ENCODE measurements around the gene CNOT1.

CNOT1 gene

DNA sequence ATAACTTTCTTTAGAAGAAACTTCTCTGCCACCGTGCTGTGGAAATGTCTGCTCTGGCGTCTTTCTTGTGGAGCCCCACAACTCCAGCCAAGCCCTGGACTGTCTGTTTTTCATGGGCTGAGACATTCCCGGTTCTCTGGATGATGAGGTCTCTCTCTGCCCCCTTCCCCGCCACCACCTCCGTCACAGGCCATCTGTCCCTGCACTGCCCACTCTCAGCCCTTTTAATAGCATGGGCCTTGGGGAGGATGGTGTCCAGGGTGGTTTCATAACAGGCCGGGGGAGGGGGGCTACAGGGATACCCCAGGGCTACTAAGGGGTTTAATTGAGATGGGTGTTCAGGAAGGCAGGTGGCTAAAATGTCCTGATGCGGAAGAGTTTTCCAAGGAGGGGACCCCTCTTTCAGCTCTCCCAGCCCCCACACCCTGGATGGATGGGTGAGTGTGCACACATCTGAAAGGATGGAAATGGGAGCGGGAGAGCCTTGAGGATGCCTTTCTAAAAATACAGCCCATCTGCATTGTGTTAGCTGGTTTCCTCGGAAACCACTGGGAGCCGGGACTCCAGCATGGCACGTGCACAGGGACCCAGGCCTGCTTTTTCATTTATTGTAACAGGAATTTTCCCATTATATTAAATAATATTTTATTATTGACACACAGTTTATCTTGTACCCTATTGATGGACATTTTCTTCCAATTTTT lies 144.3 kb downstream of the CNOT1 start:
- DNase-seq (ENCODE audit: low read depth in 2 of 2), result no peak

DNA sequence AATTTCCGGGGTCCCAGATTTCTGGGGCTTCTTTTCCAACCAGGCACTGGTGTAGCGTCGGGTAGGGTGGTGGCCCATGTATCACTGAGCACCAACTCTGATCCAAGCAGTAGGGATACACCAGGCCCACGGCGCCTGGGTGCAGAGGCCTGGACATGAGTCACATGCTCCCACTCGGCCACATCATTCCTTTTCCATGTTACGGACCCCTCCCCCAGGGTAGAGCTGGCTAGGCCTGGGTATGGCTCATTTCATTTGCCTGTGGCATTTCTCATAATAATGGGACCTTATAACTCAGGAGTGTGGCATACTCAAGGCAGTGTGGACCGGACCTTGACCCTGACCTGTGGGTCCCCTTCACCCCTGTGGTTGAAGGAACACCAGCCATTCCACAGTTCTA lies 147.7 kb downstream of the CNOT1 start:
- no peak for DNase-seq (ENCODE audit: low read depth in 2 of 2)

DNA sequence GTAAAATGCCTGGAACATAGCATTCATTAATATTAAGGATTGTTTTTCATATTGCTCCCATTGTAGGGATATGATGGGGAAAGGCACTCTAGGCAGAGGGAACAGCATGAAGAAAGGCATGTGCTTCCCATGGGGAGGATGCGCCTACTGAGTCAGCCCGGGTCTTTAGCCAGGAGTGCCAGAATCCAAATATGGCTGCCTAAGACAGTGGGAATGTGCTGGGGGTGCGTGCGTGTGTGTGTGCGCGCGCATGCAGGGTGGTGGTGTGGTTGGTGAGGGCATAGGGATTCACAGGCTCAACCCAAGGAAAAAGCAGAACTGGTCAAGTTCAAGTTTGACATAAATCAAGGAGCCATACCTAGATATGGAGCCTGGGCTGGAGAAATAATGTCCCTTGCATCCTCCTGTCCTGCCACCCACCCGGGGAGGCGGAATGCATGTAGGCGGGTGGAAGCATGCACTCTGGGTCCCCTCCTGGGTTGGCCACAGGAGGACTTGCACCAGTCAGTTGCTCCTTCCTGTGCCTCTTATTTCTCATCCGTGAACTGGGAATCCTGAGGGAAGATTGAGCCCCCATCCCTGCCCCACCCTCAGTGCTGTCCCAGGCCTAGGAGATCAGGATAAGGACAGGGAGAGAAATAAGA lies 148.3 kb downstream of the CNOT1 start:
- DNase-seq (ENCODE audit: low read depth in 2 of 2), result no peak

DNA sequence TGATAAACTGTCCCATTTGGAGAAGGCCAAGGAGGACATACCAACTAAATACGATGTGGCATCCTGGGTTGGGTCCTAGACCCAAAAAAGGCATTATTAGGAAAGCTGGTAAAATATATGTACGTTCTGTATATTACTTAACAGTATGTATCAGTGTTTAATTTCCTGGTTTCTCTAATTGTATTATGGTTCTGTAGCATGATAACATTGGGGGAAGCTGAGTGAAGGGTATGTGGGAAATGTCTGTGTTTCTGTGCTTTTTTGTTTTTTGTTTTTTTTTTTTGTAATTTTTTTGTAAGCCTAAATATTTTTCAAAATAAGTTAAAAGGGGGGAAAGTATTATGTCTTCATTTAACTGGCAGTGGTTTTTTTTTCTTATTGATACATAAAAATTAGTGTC lies 151.2 kb downstream of the CNOT1 start:
- DNase-seq (ENCODE audit: low read depth in 2 of 2), result no peak

DNA sequence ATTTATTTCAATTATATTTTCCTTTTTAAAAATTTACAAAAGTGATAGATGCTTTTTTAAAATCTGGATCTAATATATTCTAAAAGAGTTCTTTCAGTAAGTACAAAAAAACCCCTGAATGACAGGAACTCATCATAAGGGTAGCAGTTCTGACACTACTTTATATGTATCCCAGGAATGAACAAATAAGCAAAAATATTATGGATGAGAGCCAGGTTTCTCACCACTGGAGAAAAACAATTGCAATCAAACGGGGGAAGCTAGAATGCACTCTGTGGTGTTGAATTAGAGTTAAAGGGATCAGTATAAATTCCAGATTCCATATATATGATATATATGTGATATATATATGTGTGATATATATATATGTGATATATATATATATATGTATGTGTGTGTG lies 152.8 kb downstream of the CNOT1 start:
- no peak for DNase-seq (ENCODE audit: low read depth in 2 of 2)

DNA sequence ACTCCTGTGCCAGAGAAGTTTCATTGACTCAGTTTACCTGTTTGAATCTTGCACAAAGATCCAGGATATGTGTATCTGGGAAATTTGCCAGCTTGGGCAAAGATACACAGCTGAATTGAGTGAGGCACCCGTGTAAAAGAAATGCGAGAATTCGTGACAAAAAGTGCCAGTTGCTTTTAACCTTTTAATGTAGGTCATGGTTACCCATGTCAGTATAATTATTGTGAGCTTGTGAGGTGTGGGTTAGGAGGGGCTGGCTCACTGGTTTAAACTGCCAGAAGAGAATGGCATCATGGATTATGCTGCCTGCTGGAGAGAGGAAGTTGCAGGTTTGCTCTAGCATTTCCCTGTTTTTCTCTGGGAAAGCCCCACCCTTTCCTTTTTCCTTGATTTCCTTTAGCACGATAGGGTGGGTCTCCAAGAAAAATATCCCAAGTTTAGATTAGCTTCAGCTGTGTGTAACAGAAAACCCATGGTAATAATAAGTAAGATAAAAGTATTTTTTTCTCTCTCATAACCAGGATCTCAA lies 154.5 kb downstream of the CNOT1 start:
- DNase-seq (ENCODE audit: low read depth in 2 of 2), result no peak

DNA sequence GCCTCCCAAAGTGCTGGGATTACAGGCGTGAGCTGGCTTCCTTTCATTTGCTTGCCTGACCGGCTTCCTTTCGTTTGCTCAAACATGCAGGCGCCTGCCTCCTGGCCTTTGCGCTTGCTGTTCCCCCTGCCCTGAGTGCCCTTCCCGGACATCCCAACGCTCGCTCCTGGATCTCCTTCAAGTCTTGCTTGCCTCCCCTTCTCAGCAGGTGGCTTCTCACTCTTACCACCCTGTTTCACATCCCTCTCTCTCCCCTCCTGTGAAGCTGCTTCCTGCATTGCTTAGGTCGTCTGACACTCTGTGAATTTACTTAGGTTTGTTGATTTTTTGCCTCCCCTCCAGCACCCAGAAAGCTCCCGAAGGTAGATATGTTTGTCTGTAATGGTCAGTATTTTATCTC lies 155.3 kb downstream of the CNOT1 start:
- no peak for DNase-seq (ENCODE audit: low read depth in 2 of 2)

DNA sequence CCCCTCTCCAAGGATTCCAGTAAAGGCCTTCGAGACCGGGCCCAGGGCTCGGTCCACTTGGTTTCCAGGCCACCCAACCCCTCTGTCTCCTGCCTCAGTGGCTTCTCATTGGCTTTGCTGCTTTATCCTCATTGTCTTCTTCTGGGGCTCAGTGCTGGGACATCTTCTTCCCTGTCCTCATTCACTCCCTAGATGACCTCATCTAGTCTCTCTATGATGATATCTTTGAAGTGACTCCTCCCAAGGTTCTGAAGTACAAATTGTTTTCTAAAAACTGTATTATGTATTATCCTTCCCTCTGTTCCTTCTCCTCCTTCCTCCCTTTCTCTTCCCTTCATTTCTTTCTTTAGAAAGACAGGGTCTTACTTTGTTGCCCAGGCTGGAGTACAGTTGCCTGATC lies 156.8 kb downstream of the CNOT1 start:
- DNase-seq (ENCODE audit: low read depth in 2 of 2), result no peak

DNA sequence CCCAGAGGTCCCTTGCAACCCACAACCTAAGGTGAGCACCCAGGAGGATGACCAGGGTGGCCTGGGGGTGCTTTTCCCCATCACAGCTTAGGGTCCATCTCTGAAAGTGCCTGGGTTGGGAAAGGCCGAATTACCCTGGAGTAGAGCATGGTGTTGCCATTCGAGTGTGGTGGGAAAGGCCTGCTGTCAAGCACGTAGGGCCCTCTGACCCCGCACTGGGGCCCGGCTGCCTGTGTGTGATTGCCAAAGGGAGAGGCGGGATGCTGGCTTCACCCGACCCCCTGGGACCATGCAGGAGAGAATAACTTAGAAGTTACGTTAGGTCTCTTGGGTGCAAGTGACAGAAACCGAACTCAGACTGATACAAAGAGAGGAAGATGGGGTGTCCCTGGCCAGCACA lies 157.4 kb downstream of the CNOT1 start:
- DNase-seq (ENCODE audit: low read depth in 2 of 2), result no peak

DNA sequence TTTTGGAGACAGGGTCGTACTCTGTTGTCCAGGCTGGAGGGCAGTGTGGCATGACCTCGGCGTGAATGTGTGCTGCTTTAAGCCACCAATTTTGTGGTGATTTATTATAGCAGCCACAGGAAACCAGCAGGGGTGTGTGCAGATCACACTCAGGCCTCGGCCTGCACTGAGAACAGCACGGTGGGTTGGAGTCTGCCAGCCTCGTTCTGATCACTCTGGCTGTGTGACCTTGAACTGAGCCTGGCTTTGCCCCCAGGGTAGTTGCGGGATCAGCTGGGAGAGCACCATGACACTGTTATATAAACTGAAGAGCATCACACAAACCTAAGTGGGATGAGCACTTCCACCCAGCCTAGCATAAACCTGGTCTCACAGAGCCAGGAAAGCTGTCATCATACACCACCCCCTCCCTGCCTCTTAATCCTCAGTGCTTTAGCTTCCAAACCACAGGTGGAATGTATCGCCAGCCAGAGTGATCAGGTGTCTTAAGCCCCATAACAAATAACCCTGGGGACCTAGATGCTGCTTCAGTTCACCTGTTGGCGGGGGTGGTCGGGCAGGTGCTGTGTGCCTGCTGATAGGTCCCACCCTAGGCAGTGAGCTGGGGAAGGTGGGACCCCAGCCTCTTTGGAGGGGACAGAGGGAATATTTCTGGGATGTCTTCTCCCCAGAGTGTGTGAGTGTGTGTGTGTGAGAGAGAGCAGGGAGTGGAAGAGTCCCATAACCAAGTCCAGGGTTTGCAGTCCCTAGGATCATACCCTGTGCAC lies 158.2 kb downstream of the CNOT1 start:
- no peak for DNase-seq (ENCODE audit: low read depth in 2 of 2)

Measured in fibroblast of skin of left quadriceps (primary cell).